ENCODE results near the gene EGR1. TPM values are rescaled to one million over a fixed set of nuclear protein-coding genes. Genes with fewer than 3 reads are reported as not detected.

Gene EGR1
- total RNA-seq, 1 experiment from 2014 or later = 83.3 TPM

DNA sequence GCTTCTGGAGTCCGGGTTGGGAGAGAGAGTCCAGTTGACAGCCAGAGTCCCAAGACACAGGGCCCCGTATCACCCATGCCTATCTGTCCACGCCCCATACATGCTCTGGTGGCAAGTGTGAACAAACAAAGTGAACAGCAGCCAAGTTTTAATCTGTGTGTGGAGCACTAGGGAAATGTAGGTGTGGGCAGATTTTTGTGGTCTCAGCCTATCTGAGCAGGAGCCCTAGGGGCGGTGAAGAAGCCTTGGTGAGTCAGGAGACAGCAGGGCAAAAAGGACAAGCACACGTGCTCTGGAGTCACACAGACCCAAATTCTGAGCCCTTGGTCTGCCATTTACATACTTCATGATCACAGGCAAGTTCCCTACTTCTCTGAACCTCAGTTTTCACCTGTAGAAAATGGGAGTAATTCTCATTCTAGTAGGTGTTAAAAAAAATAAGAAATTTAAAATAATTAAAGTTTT is 23.2 kb downstream of the EGR1 start:
- Histone ChIP-seq H2BK20ac (ENCODE audit: low read depth, low read length, poor library complexity, severe bottlenecking) (no peak overlapping the region), H3K23me2 (ENCODE audit: insufficient read length, low read depth, low read length, poor library complexity, severe bottlenecking) (peaks cover 11% of the 10 kb centered on the region), H4K5ac (ENCODE audit: insufficient read length, low read depth, low read length) (no peak overlapping the region), H2BK12ac (ENCODE audit: insufficient read length, low read depth, low read length) (no peak overlapping the region), H3K4me2 (ENCODE audit: insufficient read depth, insufficient read length, low read length) (no peak overlapping the region), H2AK5ac (ENCODE audit: insufficient read length, low read length) (no peak overlapping the region), H4K20me1 (ENCODE audit: control insufficient read depth, insufficient read depth, insufficient read length) (no peaks in the 10 kb centered on the region), H3K27me3 (ENCODE audit: insufficient read depth, low read length) (no peaks in the 10 kb centered on the region; the same call in 1 of the 2 replicates), H2BK5ac (ENCODE audit: insufficient read length, low read length) (no peak overlapping the region), H3T11ph (ENCODE audit: low read length) (no peak overlapping the region), H3K27ac (ENCODE audit: insufficient read length, low read depth, low read length) (no peak overlapping the region), H4K91ac (ENCODE audit: insufficient read length, low read depth, low read length) (no peak overlapping the region), H2BK120ac (ENCODE audit: low read depth, low read length, poor library complexity, severe bottlenecking) (no peak overlapping the region), H2BK15ac (ENCODE audit: low read depth, low read length) (no peak overlapping the region), H3K4ac (ENCODE audit: low read depth, low read length) (no peak overlapping the region), H3K79me2 (ENCODE audit: insufficient read depth, low read length) (no peaks in the 10 kb centered on the region), H3K56ac (ENCODE audit: insufficient read length, low read depth, low read length) (no peak overlapping the region), H2AFZ (ENCODE audit: low read length) (no peak overlapping the region), H3K4me1 (ENCODE audit: insufficient read depth, low read length) (peaks cover 4% of the 10 kb centered on the region; the same call in 1 of the 2 replicates), H3K18ac (ENCODE audit: insufficient read length, low read depth, low read length) (no peak overlapping the region), H4K8ac (replicated peaks; ENCODE audit: insufficient read length, low read depth, low read length) (no peak overlapping the region), H3K9me3 (ENCODE audit: control insufficient read depth, low read depth, low read length) (no peaks in the 10 kb centered on the region), H3K23ac (ENCODE audit: insufficient read length, low read depth, low read length) (no peak overlapping the region), H3K14ac (ENCODE audit: insufficient read depth, low read length) (no peak overlapping the region), H3K9ac (ENCODE audit: extremely low read depth, insufficient read length, low read length) (no peak overlapping the region), H3K79me1 (ENCODE audit: insufficient read depth, low read depth, low read length, poor library complexity, severe bottlenecking) (no peaks in the 10 kb centered on the region)
- H3K9me3 Mint-ChIP-seq = no peaks in the 10 kb centered on the region; a peak in 1 of 5 replicates
- peaks cover 28 to 37% of the 10 kb centered on the region in 2 experiments for H3K4me1 Mint-ChIP-seq
- no peak overlapping the region for H3K27ac Mint-ChIP-seq
- no peak overlapping the region for H3K4me3 Mint-ChIP-seq
- no peaks in the 10 kb centered on the region; a peak in 1 of 7 replicates for H3K36me3 Mint-ChIP-seq (ENCODE audit: insufficient read depth in 1 of 3, low read depth in 3 of 3)
- TF ChIP-seq, protein P1, sequence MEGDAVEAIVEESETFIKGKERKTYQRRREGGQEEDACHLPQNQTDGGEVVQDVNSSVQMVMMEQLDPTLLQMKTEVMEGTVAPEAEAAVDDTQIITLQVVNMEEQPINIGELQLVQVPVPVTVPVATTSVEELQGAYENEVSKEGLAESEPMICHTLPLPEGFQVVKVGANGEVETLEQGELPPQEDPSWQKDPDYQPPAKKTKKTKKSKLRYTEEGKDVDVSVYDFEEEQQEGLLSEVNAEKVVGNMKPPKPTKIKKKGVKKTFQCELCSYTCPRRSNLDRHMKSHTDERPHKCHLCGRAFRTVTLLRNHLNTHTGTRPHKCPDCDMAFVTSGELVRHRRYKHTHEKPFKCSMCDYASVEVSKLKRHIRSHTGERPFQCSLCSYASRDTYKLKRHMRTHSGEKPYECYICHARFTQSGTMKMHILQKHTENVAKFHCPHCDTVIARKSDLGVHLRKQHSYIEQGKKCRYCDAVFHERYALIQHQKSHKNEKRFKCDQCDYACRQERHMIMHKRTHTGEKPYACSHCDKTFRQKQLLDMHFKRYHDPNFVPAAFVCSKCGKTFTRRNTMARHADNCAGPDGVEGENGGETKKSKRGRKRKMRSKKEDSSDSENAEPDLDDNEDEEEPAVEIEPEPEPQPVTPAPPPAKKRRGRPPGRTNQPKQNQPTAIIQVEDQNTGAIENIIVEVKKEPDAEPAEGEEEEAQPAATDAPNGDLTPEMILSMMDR (conservative IDR thresholded peaks at IDR 0.05) = no peak
- WGBS (ENCODE audit: extremely low coverage, insufficient read length, low lambda C conversion rate) = no CpG with 5 or more reads among the region's 5 CpGs
- no peak for DNase-seq
- peaks cover 50% of the 10 kb centered on the region for H3K27me3 Mint-ChIP-seq (ENCODE audit: low read depth)
